HG03575 (cell line): ENCODE measurements around the gene ECHS1.
"Not testable (repeated sequence)": the region's sequence is repeated elsewhere in the genome, so short reads cannot be mapped to it uniquely, and the experiment has no call there.

Experiments used
- ATAC-seq: cut with Tn5 transposase; IDR thresholded peaks from one replicate; pipeline ENCODE4 v1.9.1; 2021; ENCODE audit not compliant: unreplicated experiment, insufficient number of reproducible peaks, low FRiP score; ENCODE audit errors: extremely low read depth

Gene ECHS1

DNA sequence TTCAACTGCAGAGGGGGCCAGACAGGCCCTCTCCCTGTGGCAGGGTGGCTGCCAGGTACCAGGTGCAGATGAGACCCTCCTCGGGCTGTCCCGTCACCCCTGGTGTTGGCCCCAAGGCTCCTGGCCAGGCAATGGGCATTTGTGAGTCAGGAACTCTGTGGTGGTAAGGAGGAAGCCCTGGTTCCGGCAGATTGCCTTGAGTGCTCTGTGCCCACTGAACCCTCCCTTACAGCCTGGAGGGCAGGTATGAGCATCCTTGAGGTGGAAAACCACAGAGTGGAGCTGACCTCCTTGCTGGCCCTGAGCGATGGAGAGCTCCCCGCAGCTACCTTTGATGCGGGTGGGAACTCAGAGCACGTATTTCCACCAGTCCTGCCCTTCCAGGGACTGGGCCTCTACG lies 7.9 kb upstream of the ECHS1 start:
- no peak for ATAC-seq

DNA sequence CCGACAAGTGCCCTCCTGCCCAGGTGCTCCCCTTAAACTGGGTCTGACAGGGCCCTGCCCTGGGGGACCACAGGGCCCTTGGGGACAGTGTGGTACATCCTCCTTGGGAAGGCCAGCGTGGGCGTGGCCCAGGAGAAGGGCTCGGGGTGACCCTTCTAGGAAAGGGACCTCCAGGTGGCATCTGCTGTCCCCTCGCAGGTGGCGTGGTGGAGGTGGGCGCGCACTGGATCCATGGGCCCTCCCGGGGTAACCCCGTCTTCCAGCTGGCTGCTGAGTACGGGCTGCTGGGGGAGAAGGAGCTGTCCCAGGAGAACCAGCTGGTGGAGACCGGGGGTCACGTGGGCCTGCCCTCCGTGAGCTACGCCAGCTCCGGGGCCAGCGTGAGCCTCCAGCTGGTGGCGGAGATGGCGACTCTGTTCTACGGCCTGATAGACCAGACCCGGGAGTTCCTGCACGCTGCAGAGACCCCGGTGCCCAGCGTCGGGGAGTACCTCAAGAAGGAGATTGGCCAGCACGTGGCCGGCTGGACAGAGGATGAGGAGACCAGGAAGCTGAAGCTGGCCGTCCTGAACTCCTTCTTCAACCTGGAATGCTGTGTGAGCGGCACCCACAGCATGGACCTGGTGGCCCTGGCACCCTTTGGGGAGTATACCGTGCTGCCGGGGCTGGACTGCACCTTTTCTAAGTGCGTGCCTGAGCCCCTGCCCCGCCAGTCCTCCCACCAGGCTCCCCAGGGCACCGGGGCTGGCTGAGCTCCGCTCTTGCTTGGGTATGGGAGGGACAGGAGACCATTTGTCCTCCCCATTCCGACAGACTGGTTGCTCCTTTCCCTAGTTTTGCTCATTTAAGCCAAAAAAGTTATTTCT lies 6.9 kb upstream of the ECHS1 start:
- no peak for ATAC-seq

DNA sequence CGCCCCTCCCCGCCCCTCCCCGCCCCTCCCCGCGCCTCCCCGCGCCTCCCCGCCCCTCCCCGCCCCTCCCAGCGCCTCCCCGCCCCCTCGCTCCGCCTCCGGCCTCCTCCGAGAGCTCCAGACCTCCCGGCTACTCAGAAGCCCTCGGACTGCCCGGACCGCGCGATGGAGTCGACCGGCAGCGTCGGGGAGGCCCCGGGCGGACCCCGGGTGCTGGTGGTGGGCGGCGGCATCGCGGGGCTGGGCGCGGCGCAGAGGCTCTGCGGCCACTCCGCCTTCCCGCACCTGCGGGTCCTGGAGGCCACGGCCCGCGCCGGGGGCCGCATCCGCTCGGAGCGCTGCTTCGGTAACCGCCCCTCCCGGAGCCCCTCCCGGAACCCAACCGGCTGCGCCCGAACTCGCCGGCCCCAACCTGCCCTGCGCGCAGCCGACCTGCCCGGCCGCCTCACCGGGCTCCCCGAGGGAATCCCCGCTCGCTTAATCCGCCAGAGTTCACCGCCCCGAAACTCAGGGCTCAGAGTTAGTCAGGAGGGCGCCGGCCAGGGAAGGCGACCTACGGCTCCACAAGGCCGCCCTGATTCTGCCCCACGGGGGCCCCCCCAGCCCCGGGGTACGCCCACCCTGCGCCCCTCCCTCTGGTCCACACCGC lies 6.1 kb upstream of the ECHS1 start, which contains the start of gene PAOX:
PAOX (plus strand) TSS at position 111 of the 649 bp plus-strand sequence; CDS start at position 166, 55 bp downstream.
- ATAC-seq, result no peak

DNA sequence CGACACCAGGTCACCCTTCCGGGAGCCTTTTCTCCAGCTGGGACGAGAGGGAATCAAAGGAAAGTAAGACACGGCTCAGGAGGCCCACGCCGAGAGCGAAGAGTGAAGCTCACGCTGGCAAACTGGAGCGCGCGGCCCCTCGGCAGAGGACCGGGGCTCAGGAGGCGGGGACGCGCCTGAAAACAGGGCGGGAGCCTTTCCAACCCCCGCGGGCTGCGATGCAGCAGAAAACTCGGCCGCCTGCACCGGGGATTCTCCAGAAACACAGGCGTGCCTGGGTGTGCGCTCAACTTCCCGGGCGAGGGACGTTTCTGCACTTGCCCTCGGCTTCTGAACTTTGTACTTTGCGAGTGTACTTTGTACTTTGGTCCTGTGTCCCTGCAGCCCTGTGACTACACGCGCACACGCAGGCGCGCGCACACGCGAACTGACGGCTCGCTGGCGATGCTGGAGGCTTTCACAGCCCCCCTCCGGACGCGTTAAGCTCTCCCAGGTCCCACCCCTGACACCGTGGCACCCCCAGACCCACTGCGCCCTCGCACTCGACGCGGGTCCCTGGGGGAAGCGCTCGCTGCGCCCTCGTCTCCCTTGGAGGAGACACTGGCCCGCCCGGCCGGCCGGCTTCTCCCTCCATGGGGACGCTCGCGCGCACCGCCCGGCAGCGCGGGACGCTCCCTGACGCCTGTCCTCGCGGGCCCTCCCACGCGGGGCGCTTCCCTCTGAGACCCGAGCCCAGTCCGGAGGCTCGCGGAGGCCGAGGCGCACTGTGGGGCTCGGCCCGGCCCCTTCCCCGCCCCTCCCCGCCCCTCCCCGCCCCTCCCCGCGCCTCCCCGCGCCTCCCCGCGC lies 5.3 kb upstream of the ECHS1 start:
- no peak for ATAC-seq

DNA sequence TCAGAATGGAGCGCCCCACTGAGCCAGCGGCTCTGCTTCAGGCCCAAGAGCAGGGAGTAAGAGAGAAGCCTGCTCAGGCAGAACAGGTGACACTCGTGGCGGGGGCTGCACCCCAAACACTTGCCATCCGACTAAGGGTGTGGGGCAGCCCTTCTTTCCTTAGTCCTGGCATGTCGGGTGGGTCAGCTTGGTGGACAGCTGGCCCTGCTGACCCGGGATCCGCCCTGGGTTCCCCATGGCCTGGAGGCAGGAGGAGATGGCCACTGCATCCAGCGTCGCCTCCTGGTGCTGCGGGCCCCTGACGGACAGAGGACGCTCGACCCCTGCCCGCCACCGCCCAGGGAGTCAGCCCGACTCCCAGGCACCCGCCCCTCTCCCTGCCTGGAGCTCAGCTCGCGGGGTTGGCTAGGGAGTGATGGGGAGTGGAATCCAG lies 4.7 kb upstream of the ECHS1 start:
- ATAC-seq, result no peak

DNA sequence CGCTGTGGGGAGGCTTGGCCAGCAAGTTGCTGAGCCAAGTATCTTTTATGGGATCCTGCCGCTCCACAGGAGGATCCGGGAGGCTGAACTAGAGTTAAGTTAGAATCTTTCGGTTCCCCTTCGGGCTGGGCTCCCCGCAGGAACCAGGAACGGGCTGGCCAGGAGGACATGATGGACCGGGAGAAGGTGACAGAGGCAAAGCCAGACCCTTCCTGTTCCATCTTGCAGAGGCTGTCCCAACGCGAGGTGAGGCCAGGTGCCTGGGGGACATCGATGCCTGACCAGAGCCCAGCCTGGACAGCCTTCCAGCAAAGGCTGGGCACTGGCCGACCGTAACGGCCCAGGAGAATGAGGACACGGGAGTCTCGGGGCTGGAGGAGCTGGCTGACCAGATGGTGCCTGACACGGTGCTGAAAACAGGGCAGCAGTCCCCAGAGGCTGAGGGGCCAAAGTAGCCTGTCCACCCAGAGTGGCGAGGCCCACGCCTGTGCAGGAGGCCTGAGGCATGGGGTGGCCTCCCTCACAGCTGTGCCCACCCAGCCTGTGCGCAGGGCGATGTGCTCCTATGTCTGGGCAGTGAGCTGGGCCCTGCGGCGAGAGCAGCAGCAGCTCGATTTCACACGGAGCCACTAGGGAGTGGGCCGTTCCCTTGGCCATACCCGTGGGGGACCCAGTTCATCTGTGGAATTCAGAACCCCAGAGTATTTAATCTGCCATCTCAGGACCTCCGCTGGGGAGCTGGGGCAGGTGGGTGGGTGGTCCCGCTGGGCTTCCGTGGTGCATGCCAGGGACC lies 4.1 kb upstream of the ECHS1 start:
- ATAC-seq, result no peak

DNA sequence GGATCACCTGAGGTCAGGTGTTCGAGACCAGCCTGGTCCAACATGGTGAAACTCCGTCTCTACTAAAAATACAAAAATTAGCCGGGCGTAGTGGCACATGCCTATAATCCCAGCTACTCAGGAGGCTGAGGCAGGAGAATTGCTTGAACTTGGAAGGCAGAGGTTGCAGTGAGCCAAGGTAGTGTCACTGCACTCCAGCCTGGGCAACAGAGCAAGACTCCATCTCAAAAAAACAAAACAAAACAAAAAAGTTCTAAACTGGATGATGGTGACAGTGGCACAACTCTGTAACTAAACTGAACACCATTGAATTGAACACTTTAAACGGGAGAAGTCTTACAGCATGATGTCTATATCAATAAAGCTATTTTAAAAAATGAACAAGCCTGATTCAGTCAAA lies 3.0 kb upstream of the ECHS1 start:
- not testable (repeated sequence) for ATAC-seq

DNA sequence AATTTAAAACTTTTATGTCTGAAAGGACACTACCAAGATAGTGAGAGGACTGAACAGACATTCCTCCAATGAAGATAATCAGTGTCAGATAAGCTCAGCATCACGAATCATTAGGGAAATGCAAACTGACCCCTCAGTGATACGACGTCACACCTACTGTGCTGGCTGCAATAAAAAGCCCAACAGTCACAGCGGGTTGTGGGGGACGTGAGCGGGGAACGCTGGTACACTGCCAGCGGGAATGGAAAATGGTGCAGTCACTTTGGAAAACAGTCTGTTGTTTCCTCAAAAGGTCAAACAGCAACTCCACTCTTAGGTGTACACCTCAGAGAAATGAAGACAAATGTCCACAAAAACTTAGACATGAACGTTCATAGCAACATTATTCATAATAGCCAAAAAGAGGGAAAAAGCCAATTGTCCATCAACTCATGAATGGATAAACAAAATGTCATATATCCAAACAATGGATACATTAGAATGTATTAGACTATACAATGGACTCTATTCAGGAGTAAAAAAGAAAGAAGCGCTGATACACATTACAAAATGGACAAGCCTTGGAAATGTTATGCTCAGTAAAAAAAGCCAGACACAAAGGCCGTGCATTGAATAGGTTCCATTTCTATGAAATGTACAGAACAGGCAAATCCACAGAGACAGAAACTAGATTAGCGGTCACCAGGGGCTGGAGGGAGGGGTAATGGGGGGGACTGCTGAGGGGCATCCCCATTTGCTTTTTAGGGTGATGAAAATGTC lies 2.4 kb upstream of the ECHS1 start:
- ATAC-seq, result no peak

DNA sequence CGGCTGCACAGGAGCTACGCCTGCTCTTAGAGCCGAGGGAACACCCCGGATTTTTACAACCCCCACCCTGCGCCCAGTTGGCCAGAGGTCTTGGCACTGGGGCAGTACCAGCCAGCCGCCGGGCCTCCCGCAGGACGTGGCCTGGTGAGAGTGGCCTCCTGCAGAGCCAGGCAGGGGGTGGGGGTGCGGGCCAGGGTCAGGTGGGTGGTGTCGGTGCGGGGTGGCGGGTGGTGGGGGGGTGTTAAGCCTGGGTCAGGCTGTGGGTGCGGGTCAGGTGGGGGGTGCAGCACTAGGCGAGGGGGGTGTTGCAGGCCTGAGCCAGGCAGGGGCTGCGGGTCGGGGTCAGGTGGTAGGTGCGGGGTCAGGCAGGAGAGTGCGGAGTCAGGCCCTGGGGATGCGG lies 647 bp downstream of the ECHS1 start:
- no peak for ATAC-seq

DNA sequence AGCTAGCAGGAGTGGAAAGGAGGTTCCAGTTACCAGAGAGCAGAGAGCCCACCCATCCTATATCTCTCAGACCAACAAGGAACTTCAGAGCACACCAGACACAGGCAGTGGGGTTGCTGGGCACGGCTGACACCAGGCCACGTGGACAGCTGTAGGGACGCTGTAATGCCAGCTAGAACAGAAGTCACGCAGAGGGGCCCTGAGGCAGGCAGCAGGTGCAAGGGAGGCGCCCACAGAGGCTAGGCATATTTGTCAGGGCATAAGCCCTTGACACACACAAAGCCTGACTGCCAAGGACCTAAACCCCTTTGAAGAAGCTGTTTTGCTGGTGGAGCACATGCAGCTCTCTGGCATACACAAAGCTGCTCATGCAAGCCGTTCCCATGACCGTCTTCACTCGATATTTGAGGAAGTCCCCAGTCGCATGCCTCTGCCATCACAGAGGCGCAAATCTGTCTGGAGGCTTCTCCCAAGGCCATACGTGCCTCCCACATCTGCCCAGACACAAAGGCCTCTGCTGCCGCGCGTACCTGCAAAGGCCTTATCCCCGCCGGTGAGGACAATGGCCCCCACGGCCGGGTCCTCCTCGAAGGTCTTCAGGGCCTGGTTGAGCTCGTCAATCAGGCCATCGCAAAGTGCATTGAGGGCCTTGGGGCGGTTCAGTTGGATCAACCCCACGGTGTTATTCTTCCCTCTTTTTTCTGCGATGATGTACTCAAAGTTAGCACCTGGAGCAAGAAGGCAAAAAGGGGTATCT lies 2.9 kb downstream of the ECHS1 start:
- ATAC-seq, result no peak

DNA sequence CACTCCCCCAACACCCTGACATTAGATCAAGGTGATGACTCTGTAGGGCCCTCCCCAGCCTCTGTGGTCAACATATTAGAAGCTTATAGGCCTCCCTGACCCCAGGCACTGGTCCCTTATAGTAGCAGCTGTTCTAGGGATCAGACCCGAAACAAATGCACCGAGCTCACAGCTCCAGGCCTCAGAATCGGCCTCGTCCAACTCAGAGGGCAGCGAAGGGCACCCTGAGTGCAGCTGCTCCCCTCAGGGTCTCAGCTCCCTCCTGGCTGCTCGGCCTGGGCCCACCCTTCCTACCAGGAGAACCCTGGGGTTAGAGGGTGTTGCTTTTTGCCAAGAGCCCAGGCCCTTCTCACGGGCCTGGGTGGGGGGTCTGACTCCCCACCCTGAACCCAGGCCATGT lies 5.0 kb downstream of the ECHS1 start:
- no peak for ATAC-seq

DNA sequence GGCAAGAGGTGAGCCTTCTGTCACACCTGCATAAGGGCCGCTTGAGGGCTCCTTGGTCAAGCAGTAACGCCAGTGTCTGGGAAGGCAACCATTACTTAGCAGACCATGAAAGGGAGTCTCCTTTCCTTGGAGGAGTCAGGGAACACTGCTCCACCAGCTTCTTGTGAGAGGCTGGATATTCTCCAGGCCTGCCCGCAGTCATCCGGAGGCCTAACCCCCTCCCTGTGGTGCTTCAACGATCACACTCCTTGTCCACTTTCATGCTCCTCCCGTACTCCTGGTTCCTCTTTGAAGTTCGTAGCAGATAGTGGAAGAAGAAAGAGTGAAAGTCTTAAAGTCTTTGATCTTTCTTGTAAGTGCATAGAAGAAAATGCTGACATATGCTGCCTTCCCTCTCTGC lies 5.7 kb downstream of the ECHS1 start:
- not testable (repeated sequence) for ATAC-seq

DNA sequence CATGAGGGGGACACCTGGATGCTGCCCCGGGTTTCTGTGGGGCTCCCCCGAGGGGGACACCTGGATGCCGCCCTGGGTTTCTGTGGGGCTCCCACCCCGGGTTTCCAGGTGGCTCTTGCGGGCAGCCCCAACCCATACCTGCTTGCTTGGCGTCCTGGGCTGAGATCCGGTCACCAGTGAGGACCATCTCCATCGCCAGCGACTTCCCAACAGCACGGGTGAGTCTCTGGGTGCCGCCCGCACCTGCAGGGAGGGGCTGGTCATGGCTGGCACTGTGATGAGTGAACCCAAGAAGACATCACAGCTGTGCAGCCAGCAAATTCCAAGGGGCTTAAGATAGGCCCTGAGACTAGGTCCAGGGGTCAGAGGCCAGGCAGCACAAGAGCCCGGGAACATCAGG lies 6.4 kb downstream of the ECHS1 start:
- no peak for ATAC-seq

DNA sequence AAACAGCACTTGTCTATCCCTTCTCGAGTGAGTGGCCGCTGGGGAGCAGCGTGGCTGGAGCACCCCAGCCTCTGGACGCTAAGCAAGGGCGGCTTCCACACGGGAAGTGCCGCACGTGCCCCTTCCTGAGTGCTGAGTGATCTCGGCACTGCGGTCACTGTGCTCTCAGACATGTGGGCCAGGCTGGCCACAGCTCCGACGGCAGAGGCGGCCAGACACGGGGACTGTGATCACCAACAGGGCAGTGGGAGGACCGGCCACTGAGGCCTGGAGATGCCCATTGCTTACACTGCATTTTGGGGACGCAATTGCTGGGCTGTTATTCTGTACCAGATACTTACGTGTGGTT lies 7.0 kb downstream of the ECHS1 start:
- no peak for ATAC-seq

DNA sequence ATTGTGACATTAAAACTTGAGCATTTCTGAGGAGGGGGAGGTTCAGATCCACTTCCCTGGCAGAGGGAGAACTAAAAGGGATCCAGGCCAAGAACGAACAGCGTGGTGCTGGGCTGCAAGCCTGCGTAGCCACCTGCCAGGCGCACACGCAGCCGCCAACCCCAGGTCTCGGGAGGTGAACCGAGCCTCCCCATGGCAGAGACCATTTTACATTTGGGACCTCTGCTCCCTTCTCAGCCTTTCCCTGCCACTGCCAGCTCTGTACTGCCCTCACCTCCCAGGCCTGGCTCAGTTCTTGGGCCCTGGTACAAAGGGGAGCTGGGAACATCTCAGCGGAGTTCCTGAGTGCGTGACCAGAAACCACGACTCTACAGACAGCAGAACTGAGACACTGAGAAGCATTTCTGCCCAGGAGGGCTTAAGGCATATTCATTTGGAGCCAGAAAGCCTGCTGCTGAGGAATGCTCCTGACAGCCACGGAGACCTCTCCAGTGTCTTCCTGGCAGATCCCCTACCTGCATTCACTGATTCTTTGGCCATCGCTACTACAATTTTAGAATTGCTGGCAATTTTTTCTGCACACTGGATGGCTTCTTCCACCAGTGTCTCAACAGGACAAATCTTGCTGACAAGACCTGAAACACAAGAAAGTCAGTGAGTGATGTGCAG lies 7.6 kb downstream of the ECHS1 start:
- ATAC-seq, result no peak

DNA sequence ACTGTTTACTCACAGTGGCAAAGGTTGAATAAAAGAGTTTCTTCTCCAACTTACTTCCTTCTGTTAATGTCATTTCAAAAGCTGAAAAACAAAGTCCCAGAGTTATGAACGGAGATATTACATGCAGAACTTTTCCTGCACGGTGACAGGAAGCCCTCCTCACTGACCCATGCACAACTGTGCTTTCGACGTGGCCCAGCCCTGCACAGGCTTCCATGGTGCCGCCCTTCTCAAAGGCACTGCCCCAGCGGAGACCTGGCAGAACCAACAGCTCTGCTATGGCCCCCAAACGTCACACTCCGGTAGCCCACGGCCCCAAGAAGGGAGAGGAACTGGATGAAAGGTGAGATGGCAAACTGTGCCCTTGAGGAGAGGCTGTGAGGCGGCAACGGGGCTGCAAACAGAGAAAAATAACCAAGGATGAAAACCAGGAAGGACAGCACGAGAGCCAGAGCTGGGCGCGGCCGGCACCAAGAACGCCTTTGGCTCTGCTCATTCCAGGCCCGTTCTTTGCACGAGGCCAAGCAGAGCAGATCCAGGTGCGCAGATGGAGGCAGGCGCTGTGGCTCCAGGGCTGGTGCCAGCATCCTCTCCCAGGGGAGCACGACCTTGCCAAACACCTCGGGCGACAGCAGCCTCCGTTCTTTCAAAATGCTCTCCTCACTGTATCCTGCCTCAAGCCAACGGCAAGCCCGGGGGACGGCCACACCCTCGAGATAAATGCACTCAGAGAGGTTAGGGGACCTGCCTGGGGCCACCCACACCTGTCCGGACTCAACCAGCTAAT lies 8.3 kb downstream of the ECHS1 start:
- no peak for ATAC-seq
